Effector memory CD4-positive, alpha-beta T cell (primary cell): ENCODE results near the gene UBC.

Source experiments
- DNase-seq, 3 donors: peaks; one replicate each; pipeline ENCODE4 v3.0.0-alpha.2; 2020
- H3K27ac ChIP-seq: 2 replicates; pipeline ENCODE4 v1.7.0; 2013; ENCODE audit warnings: mild to moderate bottlenecking, low read length, moderate library complexity; ENCODE audit not compliant: insufficient read depth, poor library complexity, severe bottlenecking
- H3K27me3 ChIP-seq: replicated peaks from 2 replicates; pipeline ENCODE4 v1.7.0; 2013; ENCODE audit warnings: mild to moderate bottlenecking, low read length; ENCODE audit not compliant: insufficient read depth, control insufficient read depth, poor library complexity, severe bottlenecking
- H3K36me3 ChIP-seq: 2 replicates; pipeline ENCODE4 v1.7.0; 2013; ENCODE audit warnings: mild to moderate bottlenecking, low read length, moderate library complexity; ENCODE audit not compliant: control insufficient read depth, insufficient read depth
- H3K4me1 ChIP-seq: 2 replicates; pipeline ENCODE4 v1.7.0; 2013; ENCODE audit warnings: low read length, mild to moderate bottlenecking; ENCODE audit not compliant: control insufficient read depth, insufficient read depth, poor library complexity, severe bottlenecking
- H3K4me3 ChIP-seq: 2 replicates; pipeline ENCODE4 v1.7.0; 2013; ENCODE audit warnings: low read length, low read depth, mild to moderate bottlenecking; ENCODE audit not compliant: insufficient read depth, poor library complexity, severe bottlenecking
- H3K9me3 ChIP-seq: 2 replicates; pipeline ENCODE4 v1.7.0; 2013; ENCODE audit warnings: mild to moderate bottlenecking, low read length, moderate library complexity; ENCODE audit not compliant: control insufficient read depth

UBC gene

DNA sequence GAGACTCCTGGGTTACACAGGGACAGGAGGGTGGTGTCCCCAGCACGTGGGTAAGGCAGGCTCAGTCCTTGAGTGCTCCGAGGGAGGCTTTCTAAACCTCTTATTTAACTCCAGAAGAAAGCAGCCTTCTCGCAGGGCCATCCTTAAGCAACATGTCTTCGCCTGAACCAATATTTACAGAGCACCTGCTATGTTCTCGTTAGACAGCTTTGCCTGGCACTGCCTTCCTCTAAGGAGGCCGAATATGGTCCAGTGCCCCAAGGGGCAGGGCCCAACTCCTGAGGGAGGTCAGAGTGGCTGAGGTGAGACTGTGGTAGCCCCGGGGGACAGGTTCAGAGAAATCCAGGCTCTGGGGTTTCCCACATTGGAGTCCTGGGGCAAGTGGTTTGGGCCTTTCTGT is 48.7 kb downstream of the UBC start:
- Histone ChIP-seq H3K9me3 (no peaks in the 10 kb centered on the region), H3K36me3 (no peaks in the 10 kb centered on the region), H3K27ac (no peak overlapping the region), H3K4me3 (no peak overlapping the region), H3K4me1 (peaks cover 5% of the 10 kb centered on the region), H3K27me3 (no peaks in the 10 kb centered on the region)
- no peak for DNase-seq

DNA sequence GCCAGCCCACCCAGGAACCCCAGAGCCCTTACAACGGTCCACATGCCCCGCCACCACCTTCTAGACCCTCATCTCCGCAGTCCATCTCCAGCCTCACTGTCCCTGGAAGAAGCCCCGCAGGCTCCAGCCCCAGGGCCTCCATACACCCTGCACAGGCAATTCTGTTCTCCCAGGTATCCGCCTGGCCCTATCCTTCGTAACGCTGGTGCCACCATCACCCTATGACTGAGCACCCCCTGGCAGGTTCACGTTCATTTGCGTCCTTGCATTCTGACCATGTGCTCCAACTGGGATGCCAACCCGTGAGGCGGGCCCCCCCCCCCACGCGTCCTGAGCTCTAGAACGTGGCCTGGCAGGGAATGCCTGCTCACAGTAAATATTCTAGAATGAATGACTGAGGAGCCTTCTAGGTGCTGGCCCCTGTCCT is 50.1 kb downstream of the UBC start:
- Histone ChIP-seq H3K36me3 (no peaks in the 10 kb centered on the region), H3K4me1 (peaks cover 5% of the 10 kb centered on the region), H3K27me3 (no peaks in the 10 kb centered on the region), H3K9me3 (no peaks in the 10 kb centered on the region), H3K27ac (no peak overlapping the region), H3K4me3 (peak overlapping the region; percentile 49)
- DNase-seq, result no peak

DNA sequence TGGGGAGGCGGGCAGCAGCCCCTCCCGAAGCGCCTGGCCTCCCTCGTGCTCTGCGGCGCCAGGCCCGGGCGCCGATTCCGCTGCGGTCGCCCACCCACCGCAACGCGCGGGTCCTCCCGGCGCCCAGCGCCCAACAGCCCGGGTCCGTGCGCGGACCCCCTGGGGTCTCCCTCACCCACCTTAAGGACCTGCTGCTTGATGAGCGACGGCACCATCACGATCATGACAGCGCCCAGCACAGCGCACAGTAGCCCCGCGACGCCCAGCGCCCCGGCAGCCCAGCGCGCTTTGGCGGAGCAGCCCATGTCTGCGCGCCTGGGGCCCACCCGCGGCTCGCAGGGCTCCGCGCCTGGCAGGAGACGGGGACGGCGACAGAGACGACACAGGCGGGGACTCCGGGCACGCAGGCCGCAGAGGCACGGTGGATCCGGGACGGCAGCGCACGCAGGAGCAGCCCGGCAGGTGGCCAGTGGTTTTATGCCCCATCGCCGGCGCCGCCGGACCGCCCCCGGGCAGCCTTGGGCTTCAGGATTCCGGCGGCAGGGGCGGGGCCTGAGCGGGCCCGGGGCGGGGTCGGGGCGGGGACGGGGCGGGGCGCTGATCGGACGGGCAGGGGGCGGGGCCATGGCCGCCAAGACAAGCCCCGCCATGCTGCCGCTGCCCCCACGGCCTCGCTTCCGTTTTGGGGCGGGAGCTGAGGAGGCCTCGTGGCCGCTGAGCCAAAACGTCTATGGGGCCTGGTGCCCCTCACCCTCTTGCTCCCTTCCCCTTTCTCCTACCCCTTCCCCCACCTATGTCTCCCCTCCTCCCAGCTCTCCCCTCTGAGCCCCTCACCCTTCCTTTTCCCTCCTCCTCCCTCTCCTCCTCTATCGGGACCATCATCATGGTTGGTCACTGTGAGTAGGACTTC is 50.8 kb downstream of the UBC start, which contains the start of gene SCARB1:
SCARB1 (minus strand) TSS at position 449 of the 910 bp plus-strand sequence; CDS start at position 305, 144 bp downstream.
- peak; percentile 63 to 66 (median 66) for DNase-seq
- Histone ChIP-seq H3K4me1 (peaks cover 5% of the 10 kb centered on the region), H3K9me3 (no peaks in the 10 kb centered on the region), H3K36me3 (no peaks in the 10 kb centered on the region), H3K27ac (no peak within 1 kb of the TSS), H3K27me3 (no peaks in the 10 kb centered on the region), H3K4me3 (peak within 1 kb of the TSS; percentile 77)

DNA sequence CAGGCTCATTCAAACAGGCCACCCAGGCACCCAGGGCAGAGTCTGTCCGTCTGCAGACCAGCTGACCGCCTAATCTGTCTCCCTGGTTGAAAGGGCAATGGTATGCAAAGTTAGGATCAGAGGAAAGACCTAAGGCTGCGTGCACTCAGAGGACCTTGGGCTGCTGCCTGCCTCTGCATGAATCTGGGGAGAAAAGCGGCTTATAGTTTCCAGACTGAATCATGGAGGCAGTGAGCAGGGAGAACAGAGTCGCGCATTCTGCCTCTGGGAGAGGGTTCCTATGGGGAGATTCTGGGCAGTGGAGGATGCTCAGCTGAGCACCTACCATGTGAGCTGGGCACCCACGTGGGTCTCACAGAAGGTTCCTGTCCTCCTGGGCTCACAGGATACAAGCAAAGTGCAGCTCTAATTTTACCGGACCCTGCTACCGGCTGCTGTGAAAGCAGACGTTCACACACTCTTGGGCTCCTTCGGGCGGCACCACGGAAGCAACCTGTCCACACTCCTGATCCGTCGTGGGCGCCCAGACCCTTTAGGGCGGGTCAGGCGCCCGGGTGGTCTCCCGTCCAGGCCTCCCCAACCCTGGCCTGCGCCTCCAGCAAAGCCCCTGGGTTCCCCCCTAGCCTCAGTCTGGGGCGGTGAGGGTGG is 51.6 kb downstream of the UBC start:
- H3K27me3 ChIP-seq, result no peaks in the 10 kb centered on the region
- peak overlapping the region; percentile 77 for H3K4me3 ChIP-seq
- H3K36me3 ChIP-seq, result no peaks in the 10 kb centered on the region
- no peaks in the 10 kb centered on the region for H3K9me3 ChIP-seq
- no peak for DNase-seq
- H3K4me1 ChIP-seq, result peaks cover 5% of the 10 kb centered on the region
- no peak overlapping the region for H3K27ac ChIP-seq

DNA sequence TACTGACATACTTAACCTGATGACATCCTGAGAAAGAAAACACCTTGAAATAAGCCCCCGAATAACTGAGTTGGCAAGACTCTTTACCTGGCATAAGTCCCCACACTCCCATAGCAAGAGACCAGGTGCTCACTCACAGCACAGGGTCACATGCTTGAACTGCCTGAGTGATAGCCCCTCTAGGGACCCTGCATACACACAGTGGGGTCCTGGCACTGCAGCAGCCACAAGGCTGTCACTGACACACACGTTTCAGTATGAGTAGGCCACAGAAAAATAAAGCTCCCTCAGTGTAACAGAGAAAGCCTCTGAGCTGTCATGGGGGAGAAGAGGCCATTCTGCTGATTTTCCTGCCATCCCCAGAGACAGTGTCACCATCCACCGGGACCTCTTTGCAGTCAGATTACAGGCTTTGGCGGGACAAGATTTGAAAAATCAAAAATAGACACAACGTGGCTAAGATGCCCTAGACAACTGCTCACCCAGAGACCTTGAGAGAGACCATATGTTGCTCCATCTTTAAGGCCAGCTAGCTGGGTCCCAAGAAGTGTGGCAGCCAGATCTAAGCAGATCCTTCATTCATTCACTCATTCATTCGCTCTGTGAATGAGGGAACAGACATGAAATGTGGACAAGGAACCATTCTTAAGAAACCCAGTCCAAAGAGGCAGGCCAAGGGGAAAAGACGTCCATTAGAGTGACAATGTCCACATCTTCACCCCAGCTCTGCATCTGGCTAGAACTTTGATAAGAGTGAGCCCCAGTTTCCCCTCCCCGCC is 52.4 kb downstream of the UBC start:
- H3K36me3 ChIP-seq, result no peaks in the 10 kb centered on the region
- no peaks in the 10 kb centered on the region for H3K27me3 ChIP-seq
- no peak for DNase-seq
- peaks cover 5% of the 10 kb centered on the region for H3K4me1 ChIP-seq
- no peaks in the 10 kb centered on the region for H3K9me3 ChIP-seq
- H3K4me3 ChIP-seq, result no peak overlapping the region
- no peak overlapping the region for H3K27ac ChIP-seq
